HG02798 (cell line): ENCODE results near the gene CHPF.

ENCODE experiments used
- ATAC-seq: cut with Tn5 transposase; IDR thresholded peaks from one replicate; pipeline ENCODE4 v1.9.1; 2021; ENCODE audit warnings: mild to moderate bottlenecking; ENCODE audit not compliant: unreplicated experiment, poor library complexity

CHPF gene

DNA sequence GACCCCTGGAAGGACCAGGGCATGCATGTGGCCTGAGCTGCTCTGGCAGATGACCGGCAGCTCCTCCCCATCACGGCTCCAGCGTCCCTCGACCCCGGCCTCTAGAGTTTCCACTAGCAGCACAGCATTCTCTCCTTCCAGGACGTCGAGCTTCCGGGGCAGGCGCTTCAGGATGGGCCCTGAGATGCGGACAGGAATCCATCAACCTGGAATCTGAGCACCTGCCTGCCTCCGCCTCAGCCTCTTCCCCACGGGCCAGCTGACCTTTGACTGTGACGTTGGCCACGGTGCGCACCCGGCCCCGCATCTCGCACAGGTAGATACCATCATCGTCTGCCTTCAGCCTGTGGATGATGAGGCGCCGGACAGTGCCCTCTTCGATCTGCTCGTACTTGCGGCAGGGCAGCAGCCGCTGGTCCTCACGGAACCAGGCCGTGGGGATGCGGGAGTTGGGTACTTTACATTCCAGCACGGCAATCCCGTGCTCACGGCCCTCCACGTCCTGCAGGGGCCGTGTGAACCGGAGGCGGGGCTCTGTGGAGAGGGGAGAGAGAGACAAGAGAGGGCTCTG is 24.3 kb upstream of the CHPF start:
- no peak for ATAC-seq

DNA sequence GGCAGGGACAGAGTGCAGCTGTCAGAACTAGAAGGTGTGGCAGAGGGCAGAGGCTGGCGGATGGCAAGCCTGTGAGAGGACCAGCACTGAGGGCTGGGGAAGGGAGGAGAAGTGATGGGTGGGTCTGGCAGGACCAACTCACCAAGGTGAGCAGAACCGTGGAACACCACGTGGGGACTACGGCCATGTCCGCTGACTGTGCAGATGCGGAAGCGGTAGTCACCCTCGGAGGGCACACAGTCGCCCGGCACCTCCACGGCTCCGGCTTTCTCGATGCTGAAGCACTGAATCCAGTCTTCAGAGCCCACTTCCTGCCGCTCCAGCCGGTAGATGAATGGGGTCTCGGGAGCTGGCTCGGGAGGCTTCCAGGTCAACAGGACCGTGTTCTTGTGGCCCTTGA is 23.5 kb upstream of the CHPF start:
- ATAC-seq: no peak

- ATAC-seq: no peak
Measured at GRCh38 chr2:219566640-219567039, 23.0 kb upstream of the CHPF start.

- no peak for ATAC-seq
Measured at GRCh38 chr2:219565130-219566080, 21.8 kb upstream of the CHPF start.

GRCh38 chr2:219563271-219563928 is 19.8 kb upstream of the CHPF start:
- no peak for ATAC-seq

DNA sequence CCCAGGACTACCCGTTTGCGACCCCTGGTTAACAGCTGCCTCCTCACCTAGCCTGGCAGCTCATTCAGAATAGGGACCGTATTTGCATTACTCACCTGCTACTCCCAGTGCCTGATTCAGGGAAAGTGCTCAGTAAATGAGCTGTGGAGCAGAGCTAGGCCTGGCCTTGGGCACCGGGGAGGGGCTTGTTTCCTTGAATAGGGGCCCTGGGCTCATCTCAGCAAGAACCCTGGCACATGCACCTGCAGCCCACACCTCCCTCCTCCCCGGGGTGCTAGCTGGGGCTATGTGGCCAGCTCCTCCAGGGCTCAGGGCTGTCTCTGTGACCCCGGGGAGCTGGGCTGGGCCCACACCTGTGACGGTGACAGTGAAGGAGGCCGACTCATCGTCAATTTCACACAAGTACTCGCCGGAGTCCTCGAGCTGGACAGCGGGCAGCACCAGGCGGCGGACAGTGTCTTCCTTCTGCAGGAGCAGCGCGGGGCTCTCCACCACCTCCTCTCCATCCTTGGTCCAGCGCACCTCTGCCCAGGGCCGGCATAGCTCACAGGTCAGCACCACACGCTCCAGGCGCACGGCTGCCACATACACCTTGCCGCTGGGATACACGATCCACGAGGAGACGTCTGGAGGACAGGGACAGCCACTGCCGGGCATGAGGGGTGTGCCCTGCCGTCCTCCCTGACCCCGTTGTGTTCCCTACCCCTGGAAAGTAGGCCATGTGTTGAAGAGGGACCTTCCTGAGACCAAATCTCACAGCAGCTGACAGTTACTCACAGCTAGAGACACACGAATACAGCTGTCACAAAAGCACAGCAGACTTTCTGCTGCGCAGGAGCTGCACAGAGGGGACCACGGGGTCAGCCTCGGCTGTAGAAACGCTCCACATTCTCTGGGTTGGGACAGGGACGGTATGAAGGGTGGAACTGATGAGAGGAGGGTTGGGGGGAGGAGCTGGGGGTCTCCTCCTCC is 18.7 kb upstream of the CHPF start:
- ATAC-seq: no peak

- ATAC-seq: no peak
Measured at GRCh38 chr2:219561179-219562048, 17.8 kb upstream of the CHPF start.

DNA sequence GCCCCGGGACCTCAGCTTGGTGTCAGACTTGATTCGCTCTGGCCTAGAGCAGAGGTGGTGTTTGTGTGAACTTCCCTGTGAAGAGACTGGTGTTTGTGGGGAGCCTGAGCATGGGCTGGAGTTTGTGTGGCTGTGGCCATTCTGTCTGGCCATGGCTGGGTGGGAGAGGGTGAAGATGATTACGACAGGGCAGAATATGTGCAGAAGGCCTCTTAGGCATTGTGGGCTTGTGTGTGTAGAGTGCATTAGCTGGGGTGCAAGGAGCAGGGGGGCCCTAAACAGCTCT is 17.2 kb upstream of the CHPF start:
- ATAC-seq: no peak

GRCh38 chr2:219560037-219560892 is 16.7 kb upstream of the CHPF start:
- no peak for ATAC-seq

DNA sequence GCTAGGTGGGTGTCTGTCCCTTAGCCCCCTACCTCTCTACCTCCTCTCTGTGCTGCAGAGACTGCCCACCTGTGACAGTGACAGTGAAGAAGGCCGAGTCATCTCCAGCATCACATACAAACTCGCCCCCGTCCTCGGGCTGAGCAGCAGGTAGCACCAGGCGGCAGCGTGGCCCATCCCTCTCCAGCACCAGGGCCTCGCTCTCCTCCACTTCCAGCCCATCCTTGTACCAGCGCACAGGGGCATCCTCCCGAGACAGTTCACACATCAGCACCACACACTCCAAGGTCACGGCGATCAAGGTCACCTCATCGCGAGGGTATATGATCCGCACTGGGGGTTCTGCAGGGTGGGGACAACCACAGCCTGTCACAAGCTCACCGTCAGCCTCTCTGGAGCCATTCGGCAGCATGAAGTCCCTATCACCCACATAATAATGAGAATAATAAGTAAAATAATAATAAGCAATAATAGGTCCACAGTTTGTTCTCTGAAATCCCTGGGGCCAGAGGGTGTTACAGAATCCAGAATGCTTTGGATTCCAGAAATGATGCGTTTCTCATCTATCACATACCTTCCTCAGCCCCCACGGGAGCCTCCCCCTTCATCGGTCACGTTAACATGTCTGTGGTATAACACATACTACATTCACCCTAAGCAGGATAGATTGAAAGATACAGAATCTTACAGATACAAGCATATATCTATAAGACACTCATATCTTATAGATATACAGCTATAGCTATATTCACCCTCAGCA is 15.7 kb upstream of the CHPF start:
- ATAC-seq: no peak

GRCh38 chr2:219557791-219558785 is 14.5 kb upstream of the CHPF start:
- ATAC-seq: no peak

DNA sequence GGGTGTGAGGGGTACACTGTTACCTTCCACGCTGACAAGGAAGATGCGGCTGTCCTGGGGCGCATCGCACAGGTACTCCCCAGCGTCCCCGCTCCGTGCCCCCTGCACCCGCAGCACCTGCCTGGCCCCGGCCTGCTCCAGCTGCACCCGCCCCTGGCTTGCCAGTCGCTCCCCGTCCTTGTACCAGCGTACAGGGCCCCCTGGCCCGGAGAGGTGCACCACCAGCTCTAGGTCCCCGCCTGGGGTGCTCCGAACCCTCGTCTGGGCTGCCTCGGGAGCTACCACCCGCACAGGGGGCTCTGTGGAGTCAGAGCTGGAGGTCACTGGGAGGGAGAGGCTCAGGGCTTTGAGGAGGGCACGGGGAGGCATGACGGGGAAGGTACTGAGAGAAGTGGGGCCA is 13.7 kb upstream of the CHPF start:
- ATAC-seq: no peak

- no peak for ATAC-seq
Measured at GRCh38 chr2:219556413-219556812, 12.8 kb upstream of the CHPF start.

- no peak for ATAC-seq
Measured at GRCh38 chr2:219555956-219556355, 12.3 kb upstream of the CHPF start.

DNA sequence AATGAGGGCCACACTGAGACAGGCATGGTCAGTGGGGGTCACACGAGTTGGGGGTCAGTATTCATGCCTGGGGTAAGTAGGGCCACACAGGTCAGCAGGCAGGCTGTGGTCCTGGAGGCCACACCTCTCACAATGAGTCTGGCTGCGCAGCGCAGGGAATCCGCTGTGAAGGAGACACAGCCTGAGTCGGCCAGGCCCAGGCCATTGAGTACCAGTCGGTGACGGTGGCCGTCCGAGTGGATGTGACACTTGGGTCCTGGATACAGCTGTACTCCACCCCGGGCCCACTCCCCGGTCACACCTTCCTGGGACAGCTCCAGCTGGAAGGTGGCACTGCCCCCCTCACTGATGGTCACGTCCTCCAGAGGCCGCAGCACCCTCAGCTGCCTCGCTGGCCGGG is 10.7 kb upstream of the CHPF start:
- ATAC-seq: no peak

GRCh38 chr2:219553463-219553963 is 9.9 kb upstream of the CHPF start:
- no peak for ATAC-seq

DNA sequence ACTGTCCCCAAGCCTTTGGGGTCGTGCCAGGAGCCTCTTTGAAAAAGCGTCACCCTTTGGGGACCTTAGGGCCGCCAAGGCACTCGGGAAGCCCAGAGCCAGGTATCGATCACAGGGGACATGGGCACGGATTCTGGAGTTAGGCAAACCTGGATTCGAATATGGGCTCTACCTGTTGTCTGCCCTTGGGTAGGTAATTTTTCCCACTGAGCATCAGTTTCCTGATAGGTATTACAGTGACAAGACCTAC is 9.5 kb upstream of the CHPF start:
- ATAC-seq: no peak
